ENCODE measurements around the gene APLF.
"Not testable (repeated sequence)": the region's sequence is repeated elsewhere in the genome, so short reads cannot be mapped to it uniquely, and the experiment has no call there.

APLF gene

DNA sequence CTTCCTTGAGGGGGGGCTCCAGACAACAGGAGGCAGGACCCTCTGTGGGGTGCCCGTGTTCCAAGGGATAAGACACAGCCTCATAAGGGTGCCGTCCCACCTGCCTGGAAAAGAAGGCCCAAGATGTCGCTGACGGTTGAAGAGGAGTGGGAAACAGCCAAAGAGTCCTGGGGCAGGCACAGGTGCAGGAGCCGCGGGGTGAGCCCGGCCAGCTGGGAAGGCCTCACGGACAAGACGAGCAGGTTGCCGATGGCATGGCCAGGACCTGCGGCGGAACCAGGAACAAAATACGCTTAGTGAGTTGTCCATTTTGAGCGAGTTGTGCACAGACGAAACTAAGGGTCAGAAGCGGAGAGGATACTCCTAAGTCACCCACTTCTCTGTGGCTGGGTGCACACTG is 61.8 kb downstream of the APLF start:
- not testable (repeated sequence) for DNase-seq (ENCODE audit: low read depth)

DNA sequence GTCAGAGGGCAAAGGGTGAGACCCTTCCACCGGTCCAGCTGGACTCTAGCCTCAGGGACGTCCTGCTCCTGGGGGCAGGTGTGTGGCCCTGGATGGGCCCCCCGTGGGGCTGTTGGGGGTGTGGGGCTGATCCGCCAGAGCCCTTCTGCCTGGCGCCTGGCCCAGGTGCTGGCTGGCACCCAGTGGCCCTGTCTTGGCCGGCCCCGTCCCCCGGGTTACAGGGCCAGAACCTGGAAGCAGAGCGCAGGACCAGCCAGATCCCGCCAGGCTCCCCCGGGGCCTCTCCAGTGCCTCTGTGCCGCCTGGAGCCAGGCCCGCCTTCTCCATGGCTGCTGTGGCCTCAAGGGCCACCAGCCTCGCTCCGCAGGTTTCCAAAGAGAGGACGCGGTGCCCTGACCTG is 62.3 kb downstream of the APLF start:
- DNase-seq (ENCODE audit: low read depth): not testable (repeated sequence)

DNA sequence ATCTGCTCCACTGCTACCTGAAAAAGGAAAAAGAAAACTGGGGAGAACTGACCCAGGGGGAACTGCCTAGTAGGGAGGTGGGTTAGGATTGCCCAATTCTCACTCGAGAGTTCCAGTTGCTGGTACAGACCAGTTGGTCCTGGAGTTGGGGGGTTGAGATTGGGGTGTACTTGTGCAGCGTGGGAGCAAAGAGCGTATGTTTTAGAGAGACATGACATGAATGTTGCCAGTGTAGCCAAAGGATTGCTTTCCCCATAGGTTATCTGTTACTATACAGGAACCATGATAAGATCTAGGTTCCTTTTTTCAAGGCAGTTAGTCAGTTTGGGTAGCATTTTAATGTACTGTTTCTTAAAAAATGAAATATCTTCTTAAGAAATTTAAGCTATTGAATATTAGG is 68.6 kb downstream of the APLF start:
- DNase-seq (ENCODE audit: low read depth): no peak

DNA sequence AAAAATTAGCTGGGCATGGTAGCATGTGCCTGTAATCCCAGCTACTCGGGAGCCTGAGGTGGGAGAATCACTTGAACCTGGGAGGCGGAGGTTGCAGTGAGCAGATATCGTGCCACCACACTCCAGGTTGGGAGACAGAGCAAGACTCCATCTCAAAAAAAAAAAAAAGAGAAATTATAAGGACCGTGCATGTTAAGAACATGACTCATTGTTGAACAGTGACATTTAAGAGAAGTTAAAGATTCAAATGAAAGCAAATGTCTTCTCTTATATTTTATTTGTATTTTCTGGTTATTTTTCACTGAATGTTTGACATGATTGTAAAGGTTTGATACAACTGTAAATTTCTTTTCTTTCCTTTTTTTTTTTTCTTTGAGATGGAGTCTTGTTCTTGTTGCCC is 69.6 kb downstream of the APLF start:
- DNase-seq (ENCODE audit: low read depth): no peak

DNA sequence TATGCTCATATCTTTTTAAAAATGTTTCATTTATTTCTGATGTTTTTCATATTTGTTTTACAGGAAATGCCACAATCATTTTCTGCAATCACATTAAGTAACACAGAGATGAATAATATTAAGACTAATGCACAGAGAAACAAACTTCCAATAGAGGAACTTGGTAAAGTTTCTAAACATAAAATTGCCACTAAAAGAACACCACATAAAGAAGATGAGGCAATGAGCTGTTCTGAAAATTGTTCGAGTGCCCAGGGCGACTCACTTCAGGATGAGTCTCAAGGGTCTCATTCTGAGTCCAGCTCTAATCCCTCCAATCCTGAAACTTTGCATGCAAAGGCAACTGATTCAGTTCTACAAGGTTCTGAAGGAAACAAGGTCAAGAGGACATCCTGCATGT is 70.4 kb downstream of the APLF start:
- DNase-seq (ENCODE audit: low read depth): no peak

DNA sequence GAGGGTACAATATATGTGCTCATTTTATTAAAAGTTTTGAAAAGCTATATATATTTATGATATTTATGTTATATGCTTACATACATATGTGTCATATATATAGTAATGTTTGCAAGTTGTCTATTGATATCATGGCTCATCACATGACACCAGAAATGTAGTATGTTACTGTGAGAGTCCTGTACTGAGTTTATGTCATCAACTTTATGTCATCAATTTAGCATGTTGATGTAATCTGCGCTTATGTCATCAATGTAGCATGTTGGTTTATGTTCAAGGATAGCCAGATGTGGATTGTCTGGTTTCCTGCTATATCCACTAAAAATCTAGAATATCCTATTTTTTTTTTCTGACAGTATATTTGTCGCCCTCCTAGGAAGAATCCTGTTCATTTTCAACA is 77.4 kb downstream of the APLF start:
- DNase-seq (ENCODE audit: low read depth): no peak

DNA sequence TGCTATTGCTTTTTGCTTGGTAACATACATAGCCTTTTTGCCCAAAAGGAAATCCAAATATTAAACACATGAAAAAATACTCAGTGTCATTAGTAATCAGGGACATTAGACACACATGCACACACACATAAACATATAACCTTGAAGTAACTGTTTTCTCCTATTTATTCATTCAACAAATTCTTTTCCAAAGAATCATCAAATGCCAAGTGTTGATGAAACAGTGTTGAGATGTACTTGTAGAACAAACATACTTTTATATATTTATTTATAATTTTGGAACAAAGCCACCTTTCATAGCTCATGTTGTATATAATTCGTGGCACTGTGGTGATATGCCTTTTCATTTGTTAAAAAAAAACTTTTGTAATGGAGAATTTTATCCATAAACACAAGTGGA is 81.0 kb downstream of the APLF start:
- no peak for DNase-seq (ENCODE audit: low read depth)

DNA sequence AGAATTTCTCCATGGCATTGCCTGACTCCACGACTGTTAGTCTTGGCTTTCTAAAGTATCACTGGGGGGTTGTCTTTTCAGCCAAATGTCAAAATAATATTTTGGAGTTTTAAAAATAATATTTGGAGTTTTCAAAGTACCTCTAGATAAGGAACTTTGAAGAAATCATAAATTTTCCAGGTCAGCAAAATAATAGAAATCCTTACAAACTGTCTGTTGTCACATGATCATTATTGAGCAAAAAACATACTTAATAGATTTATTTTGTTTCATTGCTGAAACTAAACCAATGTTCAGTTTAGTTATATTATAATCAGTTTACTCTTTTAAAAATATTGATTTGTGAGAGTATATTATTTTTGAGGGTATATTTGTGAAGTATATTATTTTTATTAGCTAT is 85.7 kb downstream of the APLF start:
- DNase-seq (ENCODE audit: low read depth): no peak

DNA sequence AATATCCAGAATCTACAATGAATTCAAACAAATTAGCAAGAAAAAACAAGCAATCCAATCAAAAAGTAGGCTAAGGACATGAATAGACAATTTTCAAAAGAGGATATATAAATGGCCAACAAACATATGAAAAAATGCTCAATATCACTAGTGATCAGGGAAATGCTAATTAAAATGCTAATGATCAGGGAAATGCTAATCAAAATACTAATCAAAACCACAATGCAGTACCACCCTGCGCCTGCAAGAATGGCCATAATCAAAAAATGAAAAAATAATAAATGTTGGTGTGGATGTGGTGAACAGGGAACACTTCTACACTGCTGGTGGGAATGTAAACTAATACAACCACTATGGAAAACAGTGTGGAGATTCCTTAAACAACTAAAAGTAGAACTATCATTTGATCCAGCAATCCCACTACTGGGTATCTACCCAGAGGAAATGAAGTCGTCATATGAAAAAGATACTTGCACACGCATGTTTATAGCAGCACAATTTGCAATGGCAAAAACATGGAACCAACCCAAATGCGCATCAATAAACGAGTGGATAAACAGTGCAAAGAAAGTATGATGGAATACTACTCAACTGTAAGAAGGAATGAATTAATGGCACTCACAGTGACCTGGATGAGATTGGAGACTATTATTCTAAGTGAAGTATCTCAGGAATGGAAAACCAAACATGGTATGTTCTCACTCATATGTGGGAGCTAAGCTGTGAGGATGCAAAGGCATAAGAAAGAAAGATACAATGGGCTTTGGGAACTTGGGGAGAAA is 88.2 kb downstream of the APLF start:
- DNase-seq (ENCODE audit: low read depth): not testable (repeated sequence)

DNA sequence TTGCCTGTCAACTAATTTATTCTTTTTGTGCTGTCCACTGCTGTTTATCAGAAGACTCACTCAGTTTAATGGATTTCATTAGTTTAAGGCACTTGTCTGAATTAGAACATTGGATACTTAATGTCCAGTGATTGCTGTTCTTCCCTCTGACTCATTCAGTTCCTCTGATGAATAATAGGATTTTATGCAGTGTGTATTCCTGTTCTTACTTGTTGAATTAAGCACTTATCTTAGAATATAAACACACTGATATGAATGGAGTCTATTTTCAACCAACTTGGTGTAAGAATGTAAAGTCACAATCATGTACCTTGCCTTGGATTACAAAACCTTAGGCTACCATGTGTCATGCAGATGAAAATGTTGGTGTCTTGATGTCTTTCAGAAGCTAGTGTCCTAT is 89.0 kb downstream of the APLF start:
- DNase-seq (ENCODE audit: low read depth): no peak

DNA sequence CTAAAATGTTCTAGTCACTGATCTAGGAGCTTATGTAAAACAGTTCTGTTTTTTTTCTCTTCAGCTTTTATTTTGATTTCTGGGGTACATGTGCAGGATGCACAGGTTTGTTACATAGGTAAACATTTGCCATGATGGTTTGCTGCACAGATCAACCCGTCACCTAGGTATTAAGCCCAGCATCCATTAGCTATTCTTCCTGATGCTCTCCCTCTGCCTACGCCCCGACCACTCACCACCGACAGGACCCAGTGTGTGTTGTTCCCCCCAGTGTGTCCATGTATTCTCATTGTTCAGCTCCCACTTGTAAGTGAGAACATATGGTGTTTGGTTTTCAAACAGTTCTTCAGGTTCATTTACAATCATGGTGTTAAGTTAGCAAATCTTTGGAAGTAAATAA is 91.2 kb downstream of the APLF start:
- DNase-seq (ENCODE audit: low read depth): no peak

DNA sequence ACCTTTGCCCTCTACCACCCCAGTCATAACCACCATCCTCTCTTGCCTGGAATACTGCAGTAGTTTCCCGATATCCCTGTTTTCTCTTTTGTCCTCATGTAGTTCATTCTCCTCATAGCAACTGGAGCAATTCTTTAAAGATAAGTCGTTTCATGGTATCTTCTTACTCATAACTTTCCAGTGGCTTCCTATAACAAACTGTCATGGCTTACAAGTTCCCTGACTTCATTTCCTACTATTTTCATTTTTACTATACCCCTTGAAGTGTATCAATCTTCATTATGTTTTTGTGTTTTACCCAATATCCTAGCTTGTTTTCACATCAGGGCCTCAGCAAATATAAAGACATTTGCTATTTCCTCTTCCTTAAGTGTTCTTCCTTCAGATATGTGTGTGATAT is 92.3 kb downstream of the APLF start:
- no peak for DNase-seq (ENCODE audit: low read depth)

DNA sequence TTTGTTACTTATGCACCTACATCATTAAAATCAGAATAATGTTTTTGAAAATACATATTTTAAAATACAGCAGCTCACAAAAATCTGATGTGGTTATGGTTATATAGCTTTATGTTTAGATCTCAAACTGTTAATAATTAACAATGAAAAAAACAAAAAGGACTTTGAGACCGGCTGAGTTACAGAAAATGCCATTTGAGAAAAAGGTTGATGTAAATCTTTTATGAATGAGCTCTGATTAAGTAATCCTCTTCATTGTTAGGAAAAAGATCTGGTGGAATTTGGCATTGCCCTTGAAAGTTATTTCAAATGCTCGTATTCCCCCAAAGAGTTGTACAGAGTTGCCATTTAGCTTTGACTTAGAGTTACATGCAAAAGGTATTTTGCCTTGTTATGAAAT is 93.2 kb downstream of the APLF start:
- DNase-seq (ENCODE audit: low read depth): no peak

DNA sequence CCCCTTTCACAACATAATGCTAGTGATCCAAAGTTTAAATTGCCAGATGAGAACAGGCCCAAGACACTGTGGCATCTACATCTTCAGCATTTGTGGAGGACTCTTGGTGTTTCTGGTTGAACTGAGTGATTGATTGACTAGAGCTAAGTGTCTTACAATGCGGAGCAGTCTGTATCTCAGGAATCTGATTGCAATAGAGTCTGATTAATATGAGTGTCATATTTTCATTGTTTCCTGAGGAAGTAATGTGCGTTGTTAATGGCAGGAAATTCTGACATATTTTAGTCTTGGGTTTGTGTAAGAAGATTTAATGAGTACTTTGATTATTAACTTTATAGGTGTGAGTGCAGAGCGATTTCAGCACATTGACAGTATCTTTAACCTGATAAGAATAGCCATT is 94.0 kb downstream of the APLF start:
- no peak for DNase-seq (ENCODE audit: low read depth)

DNA sequence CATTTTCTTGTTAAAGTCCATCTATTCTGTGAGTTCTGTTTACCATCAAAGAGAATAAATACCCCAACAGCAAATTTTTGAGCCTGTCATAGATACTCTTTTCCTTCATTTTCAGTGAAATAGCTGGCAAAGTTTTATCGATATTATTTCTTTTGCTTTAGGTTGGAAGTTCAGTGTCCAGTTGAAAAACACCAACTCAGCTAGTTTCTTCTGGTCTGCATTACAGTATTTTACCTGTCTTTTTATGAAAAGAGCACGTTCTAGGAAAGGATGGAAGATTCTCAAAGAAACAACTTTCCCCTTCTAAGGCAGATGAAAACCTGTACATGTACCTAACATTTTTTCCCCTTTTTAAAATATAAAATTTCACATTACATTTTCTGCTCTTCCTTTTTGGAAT is 95.5 kb downstream of the APLF start:
- DNase-seq (ENCODE audit: low read depth): no peak

DNA sequence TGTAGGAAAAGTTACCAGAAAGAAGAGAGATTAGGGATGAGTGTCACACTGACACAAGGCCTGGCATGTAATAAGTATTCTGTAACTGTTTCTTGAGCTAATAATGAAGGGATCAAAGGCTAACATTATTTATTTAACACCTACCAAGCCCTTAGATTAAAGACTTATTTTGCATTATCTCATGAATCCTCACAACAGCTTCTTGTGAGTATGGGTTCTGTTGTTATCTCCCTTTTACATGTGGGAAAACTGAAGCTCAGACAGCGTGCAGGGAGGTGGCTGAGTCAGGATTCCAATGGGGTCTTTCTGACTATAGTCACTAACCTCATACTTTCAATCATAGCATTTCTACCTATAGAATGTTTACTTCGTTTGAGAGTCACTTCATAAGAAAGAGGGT is 97.0 kb downstream of the APLF start:
- no peak for DNase-seq (ENCODE audit: low read depth)

DNA sequence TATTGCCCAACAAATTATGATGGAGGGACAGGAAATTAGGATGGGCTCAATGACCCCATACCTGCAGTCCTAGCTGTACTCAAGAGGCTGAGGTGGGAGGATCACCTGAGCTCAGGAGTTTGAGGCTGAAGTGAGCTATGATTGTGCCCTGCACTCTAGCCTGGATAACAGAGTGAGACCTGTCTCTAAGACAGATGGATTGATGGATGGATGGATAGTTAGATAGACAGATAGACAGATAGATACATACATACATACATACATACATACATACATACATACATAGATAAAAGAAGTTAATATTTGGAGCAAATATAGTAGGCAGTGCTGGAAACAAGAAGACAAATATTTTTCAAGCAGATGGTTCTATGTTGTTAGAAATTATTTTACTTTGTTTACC is 97.9 kb downstream of the APLF start:
- no peak for DNase-seq (ENCODE audit: low read depth)

DNA sequence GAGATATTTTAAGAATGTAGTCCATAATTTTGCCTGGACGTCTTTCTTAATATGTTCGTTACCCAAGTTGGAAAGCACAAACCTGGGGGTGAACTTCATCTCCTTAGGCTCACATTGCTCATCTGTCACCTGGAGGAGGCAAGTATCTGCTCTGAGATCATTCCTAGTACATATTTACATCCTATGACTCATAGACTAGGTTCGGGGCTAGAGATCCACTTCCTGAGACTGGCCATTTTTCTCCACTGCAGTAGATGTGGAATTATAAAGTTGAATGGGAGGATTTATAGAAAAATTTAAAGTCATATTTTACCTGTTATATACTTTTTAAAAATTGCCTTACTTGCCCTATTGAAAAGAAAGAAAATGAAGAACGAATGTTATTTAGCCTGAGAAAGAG is 98.5 kb downstream of the APLF start:
- DNase-seq (ENCODE audit: low read depth): no peak

DNA sequence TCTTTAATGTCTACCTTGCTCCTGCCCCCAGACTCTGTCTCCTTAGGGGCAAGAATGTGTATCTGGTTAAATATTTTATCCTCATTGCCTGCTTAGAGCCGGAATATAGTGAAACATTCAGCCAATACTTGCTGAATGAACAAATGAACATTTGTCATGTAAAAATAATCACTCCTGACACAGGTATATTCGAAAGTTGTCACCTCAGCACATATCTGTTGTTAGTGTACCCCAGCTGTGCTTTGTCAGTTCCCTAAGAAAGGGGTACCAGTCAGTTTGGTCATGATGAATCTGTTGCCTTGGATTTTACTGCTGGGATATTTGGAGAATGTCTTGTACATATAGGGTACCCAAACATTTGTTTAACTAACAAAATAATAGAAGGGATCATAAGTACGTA is 99.0 kb downstream of the APLF start:
- DNase-seq (ENCODE audit: low read depth): no peak

DNA sequence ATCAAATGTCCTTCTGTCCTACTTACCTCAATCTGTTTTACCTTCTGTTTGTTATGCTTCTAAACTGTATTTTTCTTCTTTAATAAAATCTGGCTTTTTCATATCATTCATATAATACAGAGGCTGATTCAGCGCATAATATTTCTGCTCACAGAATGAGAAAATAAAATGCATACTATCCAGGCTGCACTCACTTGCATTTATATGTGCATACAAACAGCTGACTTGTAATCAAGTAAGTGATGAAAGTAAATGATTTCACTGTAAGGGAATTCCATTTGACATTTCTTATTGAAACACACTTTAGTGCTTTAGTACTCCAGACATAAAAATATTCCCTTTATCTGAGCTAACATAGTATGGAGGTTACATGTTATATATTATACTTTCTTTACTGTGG is 100.7 kb downstream of the APLF start:
- no peak for DNase-seq (ENCODE audit: low read depth)

DNA sequence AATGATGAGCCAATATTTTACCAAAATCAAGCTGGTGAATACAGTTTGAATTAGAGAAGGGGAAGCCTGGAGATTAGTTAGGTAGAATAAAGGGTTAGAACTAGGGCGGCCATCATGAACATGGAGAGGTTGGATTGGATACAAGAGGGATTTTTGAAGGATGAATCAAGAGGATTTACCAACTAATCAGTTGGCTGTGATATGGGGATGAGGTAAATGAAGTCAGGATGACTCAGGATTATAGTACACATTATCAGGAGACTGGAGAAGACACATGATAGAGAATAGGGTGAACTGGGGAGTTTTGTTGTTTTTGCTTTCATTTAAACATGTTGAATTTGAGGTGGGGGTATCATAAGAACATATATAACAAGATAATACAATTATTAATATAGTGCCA is 102.2 kb downstream of the APLF start:
- DNase-seq (ENCODE audit: low read depth): no peak

DNA sequence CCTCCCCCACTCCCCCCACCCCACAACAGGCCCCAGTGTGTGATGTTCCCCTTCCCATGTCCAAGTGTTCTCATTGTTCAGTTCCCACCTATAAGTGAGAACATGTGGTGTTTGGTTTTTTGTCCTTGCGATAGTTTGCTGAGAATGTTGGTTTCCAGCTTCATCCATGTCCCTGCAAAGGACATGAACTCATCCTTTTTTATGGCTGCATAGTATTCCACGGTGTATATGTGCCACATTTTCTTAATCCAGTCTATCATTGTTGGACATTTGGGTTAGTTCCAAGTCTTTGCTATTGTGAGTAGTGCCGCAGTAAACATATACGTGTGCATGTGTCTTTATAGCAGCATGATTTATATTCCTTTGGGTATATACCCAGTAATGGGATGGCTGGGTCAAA is 103.0 kb downstream of the APLF start:
- DNase-seq (ENCODE audit: low read depth): not testable (repeated sequence)

DNA sequence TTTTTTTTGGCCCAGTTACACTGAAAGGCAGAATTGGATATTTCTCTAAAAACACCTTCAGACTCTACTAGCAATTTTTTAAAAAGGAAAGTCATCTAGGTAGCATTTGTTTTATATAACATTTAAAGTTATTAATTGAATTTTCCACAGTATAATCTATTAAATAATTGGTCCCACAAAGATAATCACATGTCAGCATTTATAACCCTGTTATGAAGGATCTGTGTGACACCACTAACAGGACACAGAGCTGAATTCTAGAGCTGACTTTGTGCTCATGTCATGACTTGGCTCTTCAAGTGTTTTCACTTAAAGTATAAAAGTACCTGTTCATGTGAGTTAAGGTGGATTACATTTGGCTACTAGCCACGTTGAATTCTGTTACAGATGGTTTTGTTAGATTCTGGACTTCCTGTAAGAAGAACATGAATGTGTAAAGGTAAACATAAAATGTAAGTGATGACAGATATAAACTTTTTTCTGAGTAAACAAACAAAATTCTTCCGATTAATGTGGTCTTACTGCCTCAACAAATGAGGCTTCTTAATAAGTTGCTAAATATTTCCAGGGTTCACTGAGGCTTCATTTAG is 106.9 kb downstream of the APLF start:
- no peak for DNase-seq (ENCODE audit: low read depth)

DNA sequence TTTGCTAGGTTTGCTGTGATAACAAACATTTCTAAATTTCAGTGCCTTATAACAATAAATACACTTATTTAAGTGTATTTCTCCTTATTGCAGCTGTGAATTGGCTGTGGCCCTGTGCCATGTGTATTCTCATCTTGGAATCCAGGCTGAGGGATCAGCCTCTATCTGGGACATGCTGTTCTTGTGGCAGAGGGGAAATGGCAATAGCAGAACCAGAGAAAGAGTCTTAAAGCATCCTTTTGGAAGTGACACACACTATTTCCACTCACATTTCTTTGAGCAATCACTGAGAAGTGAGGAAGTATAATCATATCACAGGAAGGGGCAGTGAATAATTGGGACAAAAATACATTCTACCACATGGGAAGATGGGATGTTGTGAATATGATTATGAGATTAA is 109.8 kb downstream of the APLF start:
- no peak for DNase-seq (ENCODE audit: low read depth)
